Thyroid gland (tissue), 4 donors: ENCODE data around the gene STPG3. TPM values are rescaled to one million over a fixed set of nuclear protein-coding genes. Genes with fewer than 3 reads are reported as not detected.
A peak's percentile ranks its signal among the peaks of the same experiment; 100 is the strongest.

Experiments
- DNase-seq, 2 donors: peaks; one replicate each; pipeline ENCODE4 v3.0.0-alpha.2; 2019
- H3K27ac ChIP-seq, 3 donors: fragments of 200-600 bp; sonication (generic); 1 replicate in 2 of 3; 2 replicates in 1 of 3; pipeline ENCODE4 v1.5.1; 2016 to 2019; ENCODE audit warnings: mild to moderate bottlenecking in 1 of 3, moderate library complexity in 1 of 3
- H3K27me3 ChIP-seq: fragments of 200-600 bp; sonication (generic); one replicate; pipeline ENCODE4 v1.5.1; 2019
- H3K36me3 ChIP-seq, 2 donors: fragments of 200-600 bp; sonication (generic); one replicate each; pipeline ENCODE4 v1.5.1; 2016 to 2019
- H3K4me1 ChIP-seq, 2 donors: fragments of 200-600 bp; sonication (generic); one replicate each; pipeline ENCODE4 v1.5.1; 2017 to 2019
- H3K4me3 ChIP-seq, 3 donors: fragments of 200-600 bp; sonication (generic); replicated peaks in 1 of 3; 1 replicate in 2 of 3; 2 replicates in 1 of 3; pipeline ENCODE4 v1.5.1; 2016; ENCODE audit warnings: mild to moderate bottlenecking in 1 of 3
- H3K9me3 ChIP-seq: fragments of 200-600 bp; sonication (generic); one replicate; pipeline ENCODE4 v1.5.1; 2017
- POLR2A ChIP-seq, 2 donors: fragments of 450-650 bp; IDR thresholded peaks; one replicate each; pipeline ENCODE4 v1.6.1; 2017; ENCODE audit warnings: antibody characterized with exemption in 2 of 2, mild to moderate bottlenecking in 2 of 2, moderate library complexity in 1 of 2
- WGBS, 2 donors: methylation state at CpG; one replicate each; pipeline ENCODE4 v1.1.5; 2017; 5-methylcytosine and 5-hydroxymethylcytosine counted together
- intact Hi-C: fragments of 100-400 bp; cut with DNase I; formaldehyde crosslinking; loops from one replicate; pipeline ENCODE4 v1.15.1; 2023
- total RNA-seq, 4 donors: library from RNA; depleted of rRNA; stranded (reverse); fragments of >200 nt; gene quantifications; one replicate each; pipeline ENCODE4 v1.2.3, GENCODE V29; 2016
- TF ChIP-seq, protein P1 (sequence below), 6 experiments: fragments of 200-600 bp in 3 of 6; fragments of 450-650 bp in 3 of 6; sonication (generic) in 3 of 6; IDR thresholded peaks; one replicate each; pipeline ENCODE4 v1.5.1; 2016 to 2019; ENCODE audit warnings: antibody characterized with exemption in 6 of 6, mild to moderate bottlenecking in 2 of 6, inconsistent platforms in 1 of 6, moderate library complexity in 1 of 6

Gene STPG3
- total RNA-seq, 4 donors from 2014 or later = not detected

DNA sequence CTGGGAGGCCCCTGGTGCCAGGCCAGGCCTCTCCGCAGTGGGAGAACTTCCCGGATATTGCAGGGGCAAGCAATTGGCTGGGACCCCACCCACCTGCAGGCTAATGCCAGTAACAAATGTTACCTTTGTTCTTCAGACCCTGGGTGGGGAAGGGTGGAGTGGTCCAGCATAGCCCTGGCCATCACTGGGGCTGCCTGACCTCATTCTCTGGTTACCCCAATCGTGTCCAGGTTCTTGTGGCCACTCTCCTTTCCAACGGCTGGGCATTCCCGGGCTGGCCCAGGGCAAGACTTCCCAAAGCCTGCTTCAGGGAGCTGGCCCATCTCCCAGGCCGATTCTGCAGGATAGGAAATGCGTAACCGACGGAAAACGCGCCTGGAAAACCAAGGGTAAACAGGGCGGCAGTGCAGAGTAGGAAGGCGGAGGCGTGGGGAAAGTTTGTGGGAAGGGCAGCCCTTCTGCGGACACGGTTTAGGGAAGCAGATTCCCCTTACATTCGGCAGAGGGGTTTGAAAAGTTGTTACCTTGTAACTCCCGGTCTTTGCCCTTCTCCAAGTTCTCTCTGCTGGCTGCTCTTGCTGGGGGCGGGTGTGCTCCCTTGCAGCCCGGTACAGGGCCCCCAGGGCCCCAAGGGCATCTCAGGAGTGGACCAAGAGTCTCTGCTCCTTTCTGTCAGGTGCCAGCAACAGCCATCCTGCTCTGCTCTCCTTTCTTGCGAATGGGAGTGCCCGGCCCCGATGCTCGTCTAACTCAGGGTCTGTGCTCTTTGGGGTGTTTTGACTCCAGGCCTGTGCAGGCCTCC, 47.5 kb downstream of the STPG3 start:
- TF ChIP-seq, protein P1, sequence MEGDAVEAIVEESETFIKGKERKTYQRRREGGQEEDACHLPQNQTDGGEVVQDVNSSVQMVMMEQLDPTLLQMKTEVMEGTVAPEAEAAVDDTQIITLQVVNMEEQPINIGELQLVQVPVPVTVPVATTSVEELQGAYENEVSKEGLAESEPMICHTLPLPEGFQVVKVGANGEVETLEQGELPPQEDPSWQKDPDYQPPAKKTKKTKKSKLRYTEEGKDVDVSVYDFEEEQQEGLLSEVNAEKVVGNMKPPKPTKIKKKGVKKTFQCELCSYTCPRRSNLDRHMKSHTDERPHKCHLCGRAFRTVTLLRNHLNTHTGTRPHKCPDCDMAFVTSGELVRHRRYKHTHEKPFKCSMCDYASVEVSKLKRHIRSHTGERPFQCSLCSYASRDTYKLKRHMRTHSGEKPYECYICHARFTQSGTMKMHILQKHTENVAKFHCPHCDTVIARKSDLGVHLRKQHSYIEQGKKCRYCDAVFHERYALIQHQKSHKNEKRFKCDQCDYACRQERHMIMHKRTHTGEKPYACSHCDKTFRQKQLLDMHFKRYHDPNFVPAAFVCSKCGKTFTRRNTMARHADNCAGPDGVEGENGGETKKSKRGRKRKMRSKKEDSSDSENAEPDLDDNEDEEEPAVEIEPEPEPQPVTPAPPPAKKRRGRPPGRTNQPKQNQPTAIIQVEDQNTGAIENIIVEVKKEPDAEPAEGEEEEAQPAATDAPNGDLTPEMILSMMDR (IDR thresholded peaks at IDR 0.05) = no peak
- TF ChIP-seq POLR2A (IDR thresholded peaks at IDR 0.05) = no peak
- Histone ChIP-seq H3K9me3 (no peaks in the 10 kb centered on the region), H3K27me3 (no peaks in the 10 kb centered on the region), H3K4me1 (peaks cover 20 to 46% of the 10 kb centered on the region in 2 donors), H3K27ac (peak overlapping the region in 2 of 3 donors; percentile 38 to 79), H3K36me3 (no peaks in the 10 kb centered on the region), H3K4me3 (peak overlapping the region in 1 of 3 donors; percentile 0)
- WGBS, 2 donors = 64 to 71% methylated on average over 24 of the region's 24 CpGs
- intact Hi-C loops = loop anchor here (5.0 kb wide), 1 partner anchor 109 kb away; no protein-coding TSS in a partner anchor
- DNase-seq = no peak

- H3K9me3 ChIP-seq = no peaks in the 10 kb centered on the region
- no peak for DNase-seq
- no peak for TF ChIP-seq POLR2A (IDR thresholded peaks at IDR 0.05)
- TF ChIP-seq, protein P1 (IDR thresholded peaks at IDR 0.05) = no peak
- WGBS, 2 donors = 75 to 89% methylated on average over 5 to 10 of the region's 10 CpGs
- H3K4me3 ChIP-seq = peak overlapping the region in 1 of 3 donors; percentile 0
- peaks cover 20 to 47% of the 10 kb centered on the region in 2 donors for H3K4me1 ChIP-seq
- H3K27ac ChIP-seq = peak overlapping the region in 2 of 3 donors; percentile 38
- H3K27me3 ChIP-seq = no peaks in the 10 kb centered on the region
- no peaks in the 10 kb centered on the region for H3K36me3 ChIP-seq
- intact Hi-C loops = loop anchor here (5.0 kb wide), 1 partner anchor 108 kb away; no protein-coding TSS in a partner anchor
Measured at GRCh38 chr9:137299203-137299565, 48.1 kb downstream of the STPG3 start.

DNA sequence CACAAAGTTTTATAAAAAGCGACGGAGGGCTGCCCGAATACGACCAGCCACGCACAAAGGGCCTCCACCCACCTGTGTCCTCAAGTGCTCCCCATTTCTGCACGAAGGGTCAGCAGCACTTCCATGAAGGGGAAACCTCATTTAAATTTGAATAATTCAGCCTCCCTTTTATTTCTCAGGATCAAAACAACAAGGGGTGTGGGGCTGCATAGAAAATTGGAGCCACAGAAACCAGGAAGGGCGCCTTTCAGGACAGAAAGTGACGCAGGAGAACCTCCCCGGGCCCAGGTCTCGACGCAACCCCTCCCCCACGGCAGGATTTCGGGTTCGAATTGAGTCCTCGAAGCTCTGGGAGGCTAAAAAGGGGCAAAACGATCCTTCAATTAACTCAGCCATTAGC, 48.9 kb downstream of the STPG3 start:
- 33 to 35% methylated on average over 16 of the region's 16 CpGs for WGBS, 2 donors
- Histone ChIP-seq H3K9me3 (no peaks in the 10 kb centered on the region), H3K27me3 (no peaks in the 10 kb centered on the region), H3K4me1 (peaks cover 23 to 51% of the 10 kb centered on the region in 2 donors), H3K27ac (peak overlapping the region; percentile 11 to 70 (median 28)), H3K4me3 (peak overlapping the region in 1 of 3 donors; percentile 46), H3K36me3 (no peaks in the 10 kb centered on the region)
- DNase-seq = peak; percentile 65
- TF ChIP-seq, protein P1 (IDR thresholded peaks at IDR 0.05) = no peak
- TF ChIP-seq POLR2A (IDR thresholded peaks at IDR 0.05) = no peak
- intact Hi-C loops = loop anchor here (5.0 kb wide), 1 partner anchor 107 kb away; no protein-coding TSS in a partner anchor

GRCh38 chr9:137300567-137301080, 49.5 kb downstream of the STPG3 start:
- intact Hi-C loops = no loop called here
- DNase-seq = peak; percentile 60 to 65
- H3K9me3 ChIP-seq = no peaks in the 10 kb centered on the region
- H3K4me1 ChIP-seq = peaks cover 29 to 54% of the 10 kb centered on the region in 2 donors
- H3K36me3 ChIP-seq = no peaks in the 10 kb centered on the region
- H3K4me3 ChIP-seq = peak overlapping the region in 2 of 3 donors; percentile 5 to 46
- 2 to 3% methylated on average over 18 to 25 of the region's 25 CpGs for WGBS, 2 donors
- no peak for TF ChIP-seq POLR2A (IDR thresholded peaks at IDR 0.05)
- TF ChIP-seq, protein P1 (IDR thresholded peaks at IDR 0.05) = no peak
- no peaks in the 10 kb centered on the region for H3K27me3 ChIP-seq
- peak overlapping the region; percentile 11 to 70 (median 30) for H3K27ac ChIP-seq
